ENCODE results near the gene DBN1. TPM values are rescaled to one million over a fixed set of nuclear protein-coding genes. Genes with fewer than 3 reads are reported as not detected.
"Not testable (repeated sequence)": the region's sequence is repeated elsewhere in the genome, so short reads cannot be mapped to it uniquely, and the experiment has no call there.

The DBN1 gene
- total RNA-seq, 1 donor from 2014 or later = 41.5 TPM

DNA sequence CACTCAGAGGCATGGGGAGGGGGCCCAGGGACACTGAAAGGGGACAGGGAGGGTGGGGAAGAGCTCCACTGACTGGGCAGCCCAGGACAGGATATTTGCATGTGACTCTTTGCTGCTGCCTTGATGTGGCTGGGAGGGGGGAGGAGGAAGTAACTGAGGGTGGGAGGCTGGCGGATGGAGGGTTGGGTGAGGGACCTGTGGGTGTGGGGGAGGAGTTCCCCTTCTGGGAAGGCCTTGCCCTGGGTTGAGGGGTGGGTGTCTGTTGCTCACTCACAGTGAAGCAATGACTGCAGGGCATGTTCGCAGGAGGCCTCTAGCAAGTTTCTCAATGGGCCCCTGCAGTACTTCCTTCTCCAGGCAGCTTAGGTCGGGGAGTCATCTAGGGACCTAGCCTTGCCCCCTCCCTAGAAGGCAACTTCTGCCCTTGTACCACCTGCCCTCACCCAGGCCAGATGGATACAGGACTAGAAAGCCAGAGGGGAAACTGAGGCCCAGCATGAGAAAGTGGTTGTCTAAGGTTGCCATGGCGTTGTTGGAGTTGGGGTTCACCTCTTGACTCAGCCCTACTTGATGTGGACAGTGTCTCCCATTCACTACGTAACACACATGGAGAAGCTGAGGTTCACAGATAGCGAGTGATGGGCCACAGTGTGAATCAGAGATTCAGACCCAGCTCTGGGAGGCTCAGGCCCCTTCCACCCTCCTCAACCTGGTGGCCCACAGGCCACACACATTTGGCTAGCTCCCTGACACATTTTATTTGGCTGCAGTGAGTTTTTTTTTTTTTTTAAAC is 44.0 kb downstream of the DBN1 start:
- peak; percentile 72 for DNase-seq (ENCODE audit: low spot score)

DNA sequence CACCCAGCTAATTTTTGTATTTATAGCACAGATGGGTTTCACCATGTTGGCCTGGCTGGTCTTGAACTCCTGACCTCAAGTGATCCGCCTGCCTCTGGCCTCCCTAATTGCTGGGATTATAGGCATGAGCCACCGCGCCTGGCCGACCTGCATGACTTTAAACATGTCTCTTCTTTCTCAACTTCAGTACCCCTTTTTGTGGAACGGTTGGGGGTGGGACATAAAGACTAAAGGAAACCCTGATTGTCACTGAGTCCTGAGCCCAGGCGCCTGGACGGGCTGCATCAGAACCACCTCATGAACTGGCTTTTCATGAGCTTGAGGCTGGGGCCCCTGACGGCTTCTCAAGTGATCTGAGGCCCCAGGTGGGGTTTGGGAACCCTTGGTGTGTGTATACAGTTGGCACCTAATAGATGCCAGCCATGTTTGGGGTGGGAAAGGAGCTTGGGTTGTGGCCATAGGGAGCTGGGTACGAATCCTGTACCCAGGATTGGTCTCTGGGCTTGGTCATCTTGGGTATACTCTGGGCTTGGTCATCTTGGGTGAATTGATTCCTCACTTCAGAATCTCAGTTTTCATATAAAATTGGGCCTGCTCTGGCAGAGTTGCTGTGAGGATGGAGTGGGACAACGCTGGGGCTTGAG is 44.7 kb downstream of the DBN1 start:
- no peak for DNase-seq (ENCODE audit: low spot score)

DNA sequence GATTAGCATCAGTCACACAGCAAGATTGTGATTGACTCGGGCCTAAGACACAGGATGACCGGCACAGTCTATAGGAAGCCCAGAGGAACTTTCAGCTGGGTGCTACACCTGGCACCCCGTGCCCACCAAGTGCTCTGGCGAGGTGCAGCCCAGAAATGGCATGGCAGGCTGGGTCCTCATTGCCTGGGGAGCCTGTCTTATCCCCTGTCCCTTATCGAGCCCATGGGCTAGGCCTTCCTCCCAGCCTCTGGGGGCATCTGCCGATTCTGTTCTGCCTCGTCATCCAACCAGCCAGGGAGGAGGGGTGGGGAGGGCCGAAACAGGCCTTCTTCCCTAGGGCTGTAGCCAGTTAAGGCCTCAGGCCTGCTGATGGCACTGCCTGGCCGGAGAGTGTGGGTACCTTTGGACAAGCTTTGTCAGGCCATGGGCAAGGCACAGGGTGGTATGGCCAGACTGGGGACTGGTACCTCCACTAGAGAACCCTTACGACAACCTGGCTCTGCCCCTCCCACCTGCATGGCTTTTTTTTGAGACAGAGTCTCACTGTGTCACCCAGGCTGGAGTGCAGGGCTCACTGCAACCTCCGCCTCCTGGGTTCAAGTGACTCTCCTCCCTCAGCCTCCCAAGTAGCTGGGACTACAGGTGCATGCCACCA is 45.4 kb downstream of the DBN1 start:
- no peak for DNase-seq (ENCODE audit: low spot score)

- no peak for DNase-seq (ENCODE audit: low spot score)
These were observed 46.1 kb downstream of the DBN1 start for GRCh38 chr5:177427211-177427822.

- peak; percentile 69 for DNase-seq (ENCODE audit: low spot score)
These were observed 46.7 kb downstream of the DBN1 start, which contains the start of gene GRK6 for GRCh38 chr5:177426566-177427210. GRK6 (plus strand) TSS chr5:177426676; CDS start chr5:177426846, 170 bp downstream.

DNA sequence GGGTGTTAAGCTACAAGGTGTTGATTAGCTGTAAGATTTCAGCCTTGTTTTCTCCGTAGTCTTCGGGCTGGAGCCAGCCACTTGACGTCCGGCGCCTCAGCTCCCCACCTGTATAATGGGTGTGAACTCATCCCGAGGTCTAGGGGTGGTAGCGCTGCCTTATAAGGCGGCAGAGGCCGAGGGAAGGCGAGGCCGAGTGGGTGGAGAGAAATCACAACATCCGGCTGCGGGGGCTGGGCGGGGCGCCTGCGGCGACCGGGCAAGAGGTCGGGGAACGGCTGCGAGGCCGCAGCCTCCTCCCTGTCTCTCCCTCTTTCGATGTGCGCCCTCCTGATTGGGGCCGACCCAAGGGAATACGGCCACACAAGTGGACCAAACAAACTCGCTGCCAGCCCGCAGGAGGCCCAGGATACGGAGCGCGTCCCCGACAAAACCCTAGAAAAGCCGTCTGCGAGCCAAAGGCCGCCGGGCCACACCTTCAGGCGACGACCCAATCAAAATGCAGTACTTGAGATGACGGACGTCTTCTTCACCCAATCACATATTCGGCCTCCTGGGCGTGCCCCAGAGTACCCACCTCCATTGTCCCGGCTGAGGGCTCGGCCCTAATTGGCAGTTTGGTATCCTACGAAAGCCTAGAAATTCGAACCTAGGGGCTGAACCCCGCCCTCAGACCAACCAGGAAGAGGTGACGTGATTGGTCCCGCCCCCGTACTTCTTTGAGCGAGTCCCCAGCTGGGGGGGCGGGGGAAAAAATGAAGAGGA is 47.5 kb downstream of the DBN1 start:
- DNase-seq (ENCODE audit: low spot score) = peak; percentile 100

- no peak for DNase-seq (ENCODE audit: low spot score)
These were observed 48.1 kb downstream of the DBN1 start for GRCh38 chr5:177425196-177425800.

GRCh38 chr5:177423671-177424070 is 49.8 kb downstream of the DBN1 start:
- no peak for DNase-seq (ENCODE audit: low spot score)

DNA sequence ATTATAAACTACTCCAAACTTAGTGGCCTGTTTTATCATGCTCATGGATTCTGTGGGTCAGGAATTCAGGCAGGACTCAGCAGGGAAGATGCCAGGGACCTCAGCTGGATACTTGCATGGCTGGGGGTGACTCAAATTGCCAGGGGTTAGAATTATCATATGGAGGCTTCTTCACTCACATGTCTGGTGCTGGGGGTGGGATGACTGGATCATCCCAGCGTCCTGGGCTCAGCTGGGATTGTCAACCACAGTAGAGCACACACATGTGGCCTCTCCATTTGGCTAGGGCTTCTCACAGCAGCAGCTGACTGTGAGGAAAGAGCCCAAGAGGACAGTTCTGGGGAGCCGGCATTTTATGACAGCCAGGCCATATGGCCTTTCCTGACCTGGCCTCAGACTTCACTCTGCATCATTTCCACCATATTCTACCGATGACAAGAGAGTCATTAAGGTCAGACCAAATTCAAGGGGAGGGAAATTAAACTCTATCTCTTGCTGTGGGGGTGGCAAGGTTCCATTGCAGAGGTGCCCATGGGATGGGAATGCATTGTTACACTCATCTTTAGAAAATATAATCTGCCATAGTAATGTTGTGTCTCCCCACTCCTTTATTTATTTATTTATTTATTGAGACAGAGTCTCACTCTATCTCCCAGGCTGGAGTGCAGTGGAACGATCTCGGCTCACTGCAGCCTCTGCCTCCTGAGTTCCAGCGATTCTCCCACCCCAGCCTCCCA is 52.2 kb downstream of the DBN1 start:
- no peak for DNase-seq (ENCODE audit: low spot score)

DNA sequence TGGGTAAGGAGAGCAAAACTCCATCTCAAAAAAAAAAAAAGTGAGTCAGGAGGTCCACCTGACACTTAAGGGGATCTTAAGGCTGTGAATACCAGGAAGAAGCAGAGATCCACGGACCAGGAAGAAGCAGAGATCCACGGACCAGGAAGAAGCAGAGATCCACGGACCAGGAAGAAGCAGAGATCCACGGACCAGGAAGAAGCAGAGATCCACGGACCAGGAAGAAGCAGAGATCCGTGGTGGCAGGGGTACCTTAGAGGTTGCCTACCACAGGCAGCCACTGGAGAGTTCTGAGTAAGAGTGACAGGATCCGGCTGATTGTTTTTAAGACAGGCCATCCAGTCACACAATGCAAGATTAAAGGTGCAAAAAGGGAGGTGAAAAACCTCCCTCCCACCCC is 53.0 kb downstream of the DBN1 start:
- DNase-seq (ENCODE audit: low spot score) = not testable (repeated sequence)

DNA sequence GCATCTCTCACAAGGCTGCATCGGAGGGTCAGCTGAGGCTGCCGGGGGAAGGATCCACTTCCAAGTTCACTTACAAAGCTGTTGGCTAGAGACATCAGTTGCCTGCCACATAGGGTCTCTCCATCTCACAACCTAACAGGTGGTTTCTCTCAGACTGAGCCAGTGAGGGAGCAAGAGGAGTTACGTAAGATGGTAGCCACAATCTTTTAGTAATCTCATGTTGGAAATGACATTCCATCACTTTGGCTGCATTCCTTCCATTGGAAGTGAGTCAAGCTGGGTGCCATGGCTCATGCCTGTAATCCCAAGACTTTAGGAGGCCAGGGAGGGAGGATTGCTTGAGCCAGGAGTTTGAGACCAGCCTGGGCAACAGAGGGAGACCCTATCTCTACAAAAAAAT is 54.4 kb downstream of the DBN1 start:
- DNase-seq (ENCODE audit: low spot score) = no peak

DNA sequence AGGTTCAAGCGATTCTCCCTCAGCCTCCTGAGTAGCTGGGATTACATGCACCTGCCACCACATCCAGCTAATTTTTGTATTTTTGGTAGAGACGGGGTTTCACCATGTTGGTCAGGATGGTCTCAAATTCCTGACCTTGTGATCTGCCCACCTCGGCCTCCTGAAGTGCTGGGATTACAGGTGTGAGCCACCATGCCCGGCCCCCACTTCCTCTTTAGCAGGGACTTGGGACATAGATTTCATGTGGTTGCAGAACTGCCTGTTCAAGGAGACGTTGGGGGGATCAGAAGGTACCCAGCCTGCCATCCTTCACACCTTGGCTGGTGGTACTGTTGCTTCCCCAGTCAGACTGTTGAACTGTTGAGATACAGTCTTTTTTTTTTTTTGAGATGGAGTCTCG is 56.4 kb downstream of the DBN1 start:
- DNase-seq (ENCODE audit: low spot score) = not testable (repeated sequence)

DNA sequence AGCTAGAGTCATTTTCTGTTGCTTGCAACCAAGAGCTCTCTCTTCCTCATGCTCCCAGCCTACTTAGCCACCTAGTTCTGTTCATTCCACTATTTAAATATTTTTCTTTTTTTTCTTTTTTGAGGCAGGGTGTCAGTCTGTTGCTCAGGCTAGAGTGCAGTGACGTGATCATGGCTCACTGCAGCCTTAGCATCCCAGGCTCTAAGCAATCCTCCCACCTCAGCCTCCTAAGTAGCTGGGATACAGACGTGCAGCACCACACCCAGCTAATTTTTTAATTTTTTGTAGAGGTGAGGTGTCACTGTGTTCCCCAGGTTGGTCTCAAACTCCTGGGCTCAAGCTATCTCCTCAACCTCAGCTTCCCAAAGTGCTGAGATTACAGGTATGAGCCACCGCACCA is 59.0 kb downstream of the DBN1 start:
- no peak for DNase-seq (ENCODE audit: low spot score)

DNA sequence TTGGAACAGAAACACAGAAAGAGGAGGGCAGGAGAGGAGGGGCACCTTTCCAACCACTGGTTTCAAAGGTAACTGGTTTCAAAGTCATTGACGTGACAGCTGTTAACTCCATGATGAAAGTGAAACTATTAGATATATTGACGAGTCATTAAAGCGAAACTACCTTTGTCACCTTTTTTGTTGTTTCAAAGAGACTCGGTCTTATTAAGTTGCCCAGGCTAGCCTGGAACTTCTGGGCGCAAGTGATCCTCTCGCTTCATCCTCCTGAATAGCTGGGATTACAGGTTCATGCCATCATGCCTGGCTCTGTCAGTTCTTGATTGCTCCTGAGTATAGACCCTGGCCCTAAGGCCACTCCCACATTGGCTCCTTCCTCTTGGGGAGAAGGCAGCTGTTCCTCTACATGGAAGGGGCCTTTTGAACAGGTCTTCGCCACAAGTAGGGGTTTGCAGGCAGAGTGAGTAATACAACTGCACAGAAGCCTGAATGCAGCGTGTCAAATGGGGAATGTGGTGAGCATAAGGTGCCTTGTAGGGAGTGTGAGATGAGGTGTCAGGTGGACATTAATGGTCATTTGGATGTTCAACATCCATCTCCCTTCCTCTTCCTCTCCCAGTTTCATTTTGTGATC is 60.7 kb downstream of the DBN1 start:
- DNase-seq (ENCODE audit: low spot score) = no peak

DNA sequence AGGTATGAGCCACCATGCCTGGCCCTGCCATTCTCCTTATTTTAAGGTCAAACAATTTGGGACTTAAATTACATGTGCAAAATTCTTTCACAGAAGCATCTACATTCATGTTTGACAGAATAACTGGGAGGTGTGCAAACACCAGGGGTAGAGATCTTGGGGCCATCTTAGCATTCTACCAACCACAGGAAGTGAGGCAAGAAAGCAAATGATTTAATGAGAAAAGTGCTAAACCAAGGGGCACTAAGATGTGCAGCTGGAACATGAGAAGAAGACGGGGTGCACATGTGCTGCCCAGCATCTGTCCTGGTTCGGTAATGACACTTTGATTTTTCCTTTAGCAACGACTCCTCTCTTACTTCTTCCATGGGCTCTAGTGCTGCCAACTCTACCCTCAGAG is 62.9 kb downstream of the DBN1 start:
- no peak for DNase-seq (ENCODE audit: low spot score)

GRCh38 chr5:177409043-177409801 is 64.2 kb downstream of the DBN1 start, which contains the start of gene F12:
F12 (minus strand) TSS chr5:177409564; CDS start chr5:177409527, 37 bp downstream.
- no peak for DNase-seq (ENCODE audit: low spot score)

Data from ureter (tissue), 1 donor.